ENCODE results near the gene ETS1.
"Not testable (repeated sequence)": the region's sequence is repeated elsewhere in the genome, so short reads cannot be mapped to it uniquely, and the experiment has no call there.

ETS1 gene

GRCh38 chr11:128458321-128458720, 129.0 kb downstream of the ETS1 start:
- H3K27ac ChIP-seq (ENCODE audit: low read depth, low read length): no peak overlapping the region
- no peaks in the 10 kb centered on the region for H3K27me3 ChIP-seq (ENCODE audit: control insufficient read depth in 1 of 2, insufficient read depth in 2 of 2, low read length in 2 of 2)
- H3K4me3 ChIP-seq (ENCODE audit: low read depth in 1 of 2, low read length in 2 of 2): no peak overlapping the region
- H3K9ac ChIP-seq (ENCODE audit: low read length): no peak overlapping the region
- peaks cover 42% of the 10 kb centered on the region for H3K36me3 ChIP-seq (ENCODE audit: insufficient read depth, low read length)
- H3K4me1 ChIP-seq (ENCODE audit: insufficient read depth, low read length): peaks cover 10% of the 10 kb centered on the region
- H3K9me3 ChIP-seq (ENCODE audit: low read length): no peaks in the 10 kb centered on the region

GRCh38 chr11:128457874-128458273, 129.5 kb downstream of the ETS1 start:
- Histone ChIP-seq H3K9me3 (ENCODE audit: low read length) (no peaks in the 10 kb centered on the region), H3K27ac (ENCODE audit: low read depth, low read length) (no peak overlapping the region), H3K36me3 (ENCODE audit: insufficient read depth, low read length) (peaks cover 38% of the 10 kb centered on the region), H3K4me1 (ENCODE audit: insufficient read depth, low read length) (peaks cover 13% of the 10 kb centered on the region), H3K9ac (ENCODE audit: low read length) (no peak overlapping the region), H3K27me3 (ENCODE audit: control insufficient read depth in 1 of 2, insufficient read depth in 2 of 2, low read length in 2 of 2) (no peaks in the 10 kb centered on the region), H3K4me3 (ENCODE audit: low read depth in 1 of 2, low read length in 2 of 2) (no peak overlapping the region)

GRCh38 chr11:128456566-128457268, 130.6 kb downstream of the ETS1 start:
- H3K27ac ChIP-seq (ENCODE audit: low read depth, low read length): no peak overlapping the region
- H3K9me3 ChIP-seq (ENCODE audit: low read length): no peaks in the 10 kb centered on the region
- H3K27me3 ChIP-seq (ENCODE audit: control insufficient read depth in 1 of 2, insufficient read depth in 2 of 2, low read length in 2 of 2): no peaks in the 10 kb centered on the region
- H3K9ac ChIP-seq (ENCODE audit: low read length): no peak overlapping the region
- H3K4me3 ChIP-seq (ENCODE audit: low read depth in 1 of 2, low read length in 2 of 2): no peak overlapping the region
- peaks cover 26% of the 10 kb centered on the region for H3K36me3 ChIP-seq (ENCODE audit: insufficient read depth, low read length)
- peaks cover 20% of the 10 kb centered on the region for H3K4me1 ChIP-seq (ENCODE audit: insufficient read depth, low read length)

- peaks cover 17% of the 10 kb centered on the region for H3K36me3 ChIP-seq (ENCODE audit: insufficient read depth, low read length)
- H3K4me1 ChIP-seq (ENCODE audit: insufficient read depth, low read length): peaks cover 20% of the 10 kb centered on the region
- H3K9me3 ChIP-seq (ENCODE audit: low read length): no peaks in the 10 kb centered on the region
- no peaks in the 10 kb centered on the region for H3K27me3 ChIP-seq (ENCODE audit: control insufficient read depth in 1 of 2, insufficient read depth in 2 of 2, low read length in 2 of 2)
- H3K9ac ChIP-seq (ENCODE audit: low read length): no peak overlapping the region
- H3K27ac ChIP-seq (ENCODE audit: low read depth, low read length): no peak overlapping the region
- H3K4me3 ChIP-seq (ENCODE audit: low read depth in 1 of 2, low read length in 2 of 2): no peak overlapping the region
Observed at GRCh38 chr11:128455766-128456165, 131.6 kb downstream of the ETS1 start.

- H3K36me3 ChIP-seq (ENCODE audit: insufficient read depth, low read length): peaks cover 14% of the 10 kb centered on the region
- no peak overlapping the region for H3K9ac ChIP-seq (ENCODE audit: low read length)
- H3K27me3 ChIP-seq (ENCODE audit: control insufficient read depth in 1 of 2, insufficient read depth in 2 of 2, low read length in 2 of 2): no peaks in the 10 kb centered on the region
- H3K4me1 ChIP-seq (ENCODE audit: insufficient read depth, low read length): peaks cover 20% of the 10 kb centered on the region
- no peak overlapping the region for H3K4me3 ChIP-seq (ENCODE audit: low read depth in 1 of 2, low read length in 2 of 2)
- no peaks in the 10 kb centered on the region for H3K9me3 ChIP-seq (ENCODE audit: low read length)
- no peak overlapping the region for H3K27ac ChIP-seq (ENCODE audit: low read depth, low read length)
Observed at GRCh38 chr11:128453444-128454336, 133.7 kb downstream of the ETS1 start.

GRCh38 chr11:128451652-128452470, 135.5 kb downstream of the ETS1 start:
- no peaks in the 10 kb centered on the region for H3K9me3 ChIP-seq (ENCODE audit: low read length)
- no peaks in the 10 kb centered on the region for H3K27me3 ChIP-seq (ENCODE audit: control insufficient read depth in 1 of 2, insufficient read depth in 2 of 2, low read length in 2 of 2)
- no peak overlapping the region for H3K27ac ChIP-seq (ENCODE audit: low read depth, low read length)
- no peak overlapping the region for H3K4me3 ChIP-seq (ENCODE audit: low read depth in 1 of 2, low read length in 2 of 2)
- H3K9ac ChIP-seq (ENCODE audit: low read length): no peak overlapping the region
- peaks cover 20% of the 10 kb centered on the region for H3K4me1 ChIP-seq (ENCODE audit: insufficient read depth, low read length)
- H3K36me3 ChIP-seq (ENCODE audit: insufficient read depth, low read length): peaks cover 2% of the 10 kb centered on the region

- Histone ChIP-seq H3K27me3 (ENCODE audit: control insufficient read depth in 1 of 2, insufficient read depth in 2 of 2, low read length in 2 of 2) (no peaks in the 10 kb centered on the region), H3K27ac (ENCODE audit: low read depth, low read length) (no peak overlapping the region), H3K4me3 (ENCODE audit: low read depth in 1 of 2, low read length in 2 of 2) (no peak overlapping the region), H3K36me3 (ENCODE audit: insufficient read depth, low read length) (no peaks in the 10 kb centered on the region), H3K9me3 (ENCODE audit: low read length) (no peaks in the 10 kb centered on the region), H3K9ac (ENCODE audit: low read length) (no peak overlapping the region), H3K4me1 (ENCODE audit: insufficient read depth, low read length) (peaks cover 20% of the 10 kb centered on the region)
Observed at GRCh38 chr11:128450882-128451651, 136.3 kb downstream of the ETS1 start.

- H3K4me3 ChIP-seq (ENCODE audit: low read depth in 1 of 2, low read length in 2 of 2); H3K9me3 ChIP-seq (ENCODE audit: low read length); H3K9ac ChIP-seq (ENCODE audit: low read length); H3K36me3 ChIP-seq (ENCODE audit: insufficient read depth, low read length); H3K27ac ChIP-seq (ENCODE audit: low read depth, low read length); H3K27me3 ChIP-seq (ENCODE audit: control insufficient read depth in 1 of 2, insufficient read depth in 2 of 2, low read length in 2 of 2): not testable (repeated sequence)
- peaks cover 20% of the 10 kb centered on the region for H3K4me1 ChIP-seq (ENCODE audit: insufficient read depth, low read length)
Observed at GRCh38 chr11:128450425-128450824, 136.9 kb downstream of the ETS1 start.

GRCh38 chr11:128448981-128449713, 138.2 kb downstream of the ETS1 start:
- H3K4me1 ChIP-seq (ENCODE audit: insufficient read depth, low read length): peaks cover 20% of the 10 kb centered on the region
- no peak overlapping the region for H3K4me3 ChIP-seq (ENCODE audit: low read depth in 1 of 2, low read length in 2 of 2)
- no peaks in the 10 kb centered on the region for H3K9me3 ChIP-seq (ENCODE audit: low read length)
- no peaks in the 10 kb centered on the region for H3K27me3 ChIP-seq (ENCODE audit: control insufficient read depth in 1 of 2, insufficient read depth in 2 of 2, low read length in 2 of 2)
- H3K9ac ChIP-seq (ENCODE audit: low read length): no peak overlapping the region
- H3K36me3 ChIP-seq (ENCODE audit: insufficient read depth, low read length): no peaks in the 10 kb centered on the region
- H3K27ac ChIP-seq (ENCODE audit: low read depth, low read length): no peak overlapping the region

GRCh38 chr11:128448200-128448886, 139.0 kb downstream of the ETS1 start:
- no peak overlapping the region for H3K4me3 ChIP-seq (ENCODE audit: low read depth in 1 of 2, low read length in 2 of 2)

More at GRCh38 chr11:128448200-128448886, 139.0 kb downstream of the ETS1 start:
- Histone ChIP-seq H3K27ac (ENCODE audit: low read depth, low read length) (no peak overlapping the region), H3K9ac (ENCODE audit: low read length) (no peak overlapping the region), H3K4me1 (ENCODE audit: insufficient read depth, low read length) (peaks cover 12% of the 10 kb centered on the region), H3K9me3 (ENCODE audit: low read length) (no peaks in the 10 kb centered on the region), H3K36me3 (ENCODE audit: insufficient read depth, low read length) (no peaks in the 10 kb centered on the region), H3K27me3 (ENCODE audit: control insufficient read depth in 1 of 2, insufficient read depth in 2 of 2, low read length in 2 of 2) (no peaks in the 10 kb centered on the region)
